Thyroid gland (tissue), 4 donors: ENCODE measurements around the gene ZNF280D. TPM values are rescaled to one million over a fixed set of nuclear protein-coding genes. Genes with fewer than 3 reads are reported as not detected.

ENCODE experiments used
- DNase-seq, 2 donors: peaks; one replicate each; pipeline ENCODE4 v3.0.0-alpha.2; 2019
- H3K27ac ChIP-seq, 3 donors: fragments of 200-600 bp; sonication (generic); 1 replicate in 2 of 3; 2 replicates in 1 of 3; pipeline ENCODE4 v1.5.1; 2016 to 2019; ENCODE audit warnings: mild to moderate bottlenecking in 1 of 3, moderate library complexity in 1 of 3
- H3K27me3 ChIP-seq: fragments of 200-600 bp; sonication (generic); one replicate; pipeline ENCODE4 v1.5.1; 2019
- H3K36me3 ChIP-seq, 2 donors: fragments of 200-600 bp; sonication (generic); one replicate each; pipeline ENCODE4 v1.5.1; 2016 to 2019
- H3K4me1 ChIP-seq, 2 donors: fragments of 200-600 bp; sonication (generic); one replicate each; pipeline ENCODE4 v1.5.1; 2017 to 2019
- H3K4me3 ChIP-seq, 3 donors: fragments of 200-600 bp; sonication (generic); replicated peaks in 1 of 3; 1 replicate in 2 of 3; 2 replicates in 1 of 3; pipeline ENCODE4 v1.5.1; 2016; ENCODE audit warnings: mild to moderate bottlenecking in 1 of 3
- H3K9me3 ChIP-seq: fragments of 200-600 bp; sonication (generic); one replicate; pipeline ENCODE4 v1.5.1; 2017
- POLR2A ChIP-seq, 2 donors: fragments of 450-650 bp; IDR thresholded peaks; one replicate each; pipeline ENCODE4 v1.6.1; 2017; ENCODE audit warnings: antibody characterized with exemption in 2 of 2, mild to moderate bottlenecking in 2 of 2, moderate library complexity in 1 of 2
- WGBS, 2 donors: methylation state at CpG; one replicate each; pipeline ENCODE4 v1.1.5; 2017; 5-methylcytosine and 5-hydroxymethylcytosine counted together
- intact Hi-C: fragments of 100-400 bp; cut with DNase I; formaldehyde crosslinking; loops from one replicate; pipeline ENCODE4 v1.15.1; 2023
- total RNA-seq, 4 donors: library from RNA; depleted of rRNA; stranded (reverse); fragments of >200 nt; gene quantifications; one replicate each; pipeline ENCODE4 v1.2.3, GENCODE V29; 2016
- TF ChIP-seq, protein P1 (sequence below), 6 experiments: fragments of 200-600 bp in 3 of 6; fragments of 450-650 bp in 3 of 6; sonication (generic) in 3 of 6; IDR thresholded peaks; one replicate each; pipeline ENCODE4 v1.5.1; 2016 to 2019; ENCODE audit warnings: antibody characterized with exemption in 6 of 6, mild to moderate bottlenecking in 2 of 6, inconsistent platforms in 1 of 6, moderate library complexity in 1 of 6

ZNF280D gene
- total RNA-seq, 4 donors from 2014 or later = 55.6 to 81.8 (median 61.4) TPM

DNA sequence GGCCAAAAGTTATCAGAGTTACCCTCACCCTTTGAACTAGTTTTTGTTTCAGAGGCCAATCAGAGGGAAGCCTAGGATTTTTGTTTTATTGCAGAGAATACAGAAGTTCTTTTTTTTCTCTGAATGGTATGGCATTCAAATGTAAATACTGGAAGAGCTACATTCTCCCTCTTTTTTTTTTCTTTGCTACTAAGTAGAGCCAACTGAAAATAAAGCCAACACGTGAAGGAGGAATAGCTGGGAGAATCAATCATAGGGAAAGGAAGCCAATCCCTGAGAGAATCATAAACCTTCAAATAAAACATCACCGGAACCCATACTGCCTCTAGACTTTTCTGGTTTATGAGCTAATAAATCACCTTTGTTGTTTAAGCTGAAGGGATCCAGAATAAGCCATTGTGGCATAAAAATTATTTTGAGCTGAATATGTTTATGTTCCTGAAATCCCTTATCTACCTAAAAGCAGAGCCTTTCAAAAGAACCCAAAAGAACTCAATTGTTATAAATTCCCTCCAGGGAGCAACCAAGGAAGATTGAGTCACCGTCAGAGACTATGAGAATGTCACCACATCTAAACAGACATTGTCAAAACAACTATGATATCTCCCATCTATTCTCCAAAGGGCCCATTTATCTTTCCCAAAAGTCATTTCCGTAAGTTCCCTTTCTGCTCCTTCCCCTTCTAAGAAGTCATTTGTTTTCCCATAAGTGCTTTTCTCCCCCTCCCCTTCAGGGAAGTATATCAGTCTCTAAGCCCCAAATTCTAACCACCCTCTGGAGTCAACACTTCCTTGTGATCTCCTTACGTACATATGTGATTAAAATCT is 3.8 kb upstream of the ZNF280D start:
- intact Hi-C loops = no loop called here
- WGBS, 2 donors = 66 to 70% methylated on average over 5 of the region's 5 CpGs
- peaks cover 3 to 6% of the 10 kb centered on the region in 2 donors for H3K4me1 ChIP-seq
- no peaks in the 10 kb centered on the region for H3K27me3 ChIP-seq
- no peak for TF ChIP-seq POLR2A (IDR thresholded peaks at IDR 0.05)
- TF ChIP-seq, protein P1, sequence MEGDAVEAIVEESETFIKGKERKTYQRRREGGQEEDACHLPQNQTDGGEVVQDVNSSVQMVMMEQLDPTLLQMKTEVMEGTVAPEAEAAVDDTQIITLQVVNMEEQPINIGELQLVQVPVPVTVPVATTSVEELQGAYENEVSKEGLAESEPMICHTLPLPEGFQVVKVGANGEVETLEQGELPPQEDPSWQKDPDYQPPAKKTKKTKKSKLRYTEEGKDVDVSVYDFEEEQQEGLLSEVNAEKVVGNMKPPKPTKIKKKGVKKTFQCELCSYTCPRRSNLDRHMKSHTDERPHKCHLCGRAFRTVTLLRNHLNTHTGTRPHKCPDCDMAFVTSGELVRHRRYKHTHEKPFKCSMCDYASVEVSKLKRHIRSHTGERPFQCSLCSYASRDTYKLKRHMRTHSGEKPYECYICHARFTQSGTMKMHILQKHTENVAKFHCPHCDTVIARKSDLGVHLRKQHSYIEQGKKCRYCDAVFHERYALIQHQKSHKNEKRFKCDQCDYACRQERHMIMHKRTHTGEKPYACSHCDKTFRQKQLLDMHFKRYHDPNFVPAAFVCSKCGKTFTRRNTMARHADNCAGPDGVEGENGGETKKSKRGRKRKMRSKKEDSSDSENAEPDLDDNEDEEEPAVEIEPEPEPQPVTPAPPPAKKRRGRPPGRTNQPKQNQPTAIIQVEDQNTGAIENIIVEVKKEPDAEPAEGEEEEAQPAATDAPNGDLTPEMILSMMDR (IDR thresholded peaks at IDR 0.05) = no peak
- DNase-seq = no peak
- no peaks in the 10 kb centered on the region for H3K36me3 ChIP-seq
- H3K9me3 ChIP-seq = no peaks in the 10 kb centered on the region
- H3K27ac ChIP-seq = no peak overlapping the region
- H3K4me3 ChIP-seq = no peak overlapping the region

DNA sequence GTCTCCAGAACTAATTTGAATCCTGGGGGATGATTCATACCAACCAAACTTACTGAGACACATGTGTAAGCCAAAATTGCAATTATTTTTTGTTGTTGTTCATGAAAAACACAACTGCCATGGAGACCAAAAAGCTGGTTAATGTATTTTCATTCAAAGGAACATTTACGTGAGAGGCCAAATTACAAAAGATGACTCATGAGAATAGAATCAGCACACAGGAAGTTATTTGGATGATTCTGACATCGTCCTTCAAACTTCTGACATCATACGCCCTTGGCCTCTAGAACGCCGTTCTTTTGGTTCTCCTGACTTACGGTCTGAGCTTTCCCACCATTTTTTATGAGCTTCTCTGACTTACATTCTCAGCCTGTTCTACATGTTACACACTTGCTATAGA is 3.0 kb upstream of the ZNF280D start:
- intact Hi-C loops = no loop called here
- no peak overlapping the region for H3K27ac ChIP-seq
- no peaks in the 10 kb centered on the region for H3K9me3 ChIP-seq
- no peaks in the 10 kb centered on the region for H3K27me3 ChIP-seq
- peaks cover 11 to 14% of the 10 kb centered on the region in 2 donors for H3K4me1 ChIP-seq
- H3K36me3 ChIP-seq = no peaks in the 10 kb centered on the region
- 78 to 81% methylated on average over 6 of the region's 6 CpGs for WGBS, 2 donors
- TF ChIP-seq, protein P1 (IDR thresholded peaks at IDR 0.05) = no peak
- no peak for TF ChIP-seq POLR2A (IDR thresholded peaks at IDR 0.05)
- no peak overlapping the region for H3K4me3 ChIP-seq
- DNase-seq = no peak

DNA sequence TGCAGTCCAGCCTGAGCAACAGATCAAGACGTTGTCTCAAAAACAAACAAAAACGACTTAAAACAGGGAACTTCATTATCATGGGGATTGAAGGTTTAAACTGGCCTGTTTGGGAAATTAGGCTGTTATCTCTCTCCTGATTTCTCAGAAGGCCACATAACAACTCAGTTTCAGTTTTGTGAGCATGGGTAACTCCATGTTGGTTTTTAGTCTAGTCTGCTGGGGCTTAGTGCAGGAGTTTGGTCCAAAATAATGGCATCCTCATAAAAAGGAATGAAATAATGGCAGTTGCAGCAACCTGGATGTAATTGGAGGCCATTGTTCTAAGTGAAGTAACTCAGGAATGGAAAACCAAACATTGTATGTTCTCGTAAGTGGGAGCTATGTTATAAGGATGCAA is 2.3 kb upstream of the ZNF280D start:
- H3K4me3 ChIP-seq = no peak overlapping the region
- no peaks in the 10 kb centered on the region for H3K27me3 ChIP-seq
- DNase-seq = no peak
- no peak for TF ChIP-seq POLR2A (IDR thresholded peaks at IDR 0.05)
- TF ChIP-seq, protein P1 (IDR thresholded peaks at IDR 0.05) = no peak
- intact Hi-C loops = no loop called here
- WGBS, 2 donors = 60 to 63% methylated on average over 3 of the region's 3 CpGs
- H3K27ac ChIP-seq = no peak overlapping the region
- no peaks in the 10 kb centered on the region for H3K9me3 ChIP-seq
- H3K4me1 ChIP-seq = peaks cover 18 to 20% of the 10 kb centered on the region in 2 donors
- H3K36me3 ChIP-seq = no peaks in the 10 kb centered on the region

DNA sequence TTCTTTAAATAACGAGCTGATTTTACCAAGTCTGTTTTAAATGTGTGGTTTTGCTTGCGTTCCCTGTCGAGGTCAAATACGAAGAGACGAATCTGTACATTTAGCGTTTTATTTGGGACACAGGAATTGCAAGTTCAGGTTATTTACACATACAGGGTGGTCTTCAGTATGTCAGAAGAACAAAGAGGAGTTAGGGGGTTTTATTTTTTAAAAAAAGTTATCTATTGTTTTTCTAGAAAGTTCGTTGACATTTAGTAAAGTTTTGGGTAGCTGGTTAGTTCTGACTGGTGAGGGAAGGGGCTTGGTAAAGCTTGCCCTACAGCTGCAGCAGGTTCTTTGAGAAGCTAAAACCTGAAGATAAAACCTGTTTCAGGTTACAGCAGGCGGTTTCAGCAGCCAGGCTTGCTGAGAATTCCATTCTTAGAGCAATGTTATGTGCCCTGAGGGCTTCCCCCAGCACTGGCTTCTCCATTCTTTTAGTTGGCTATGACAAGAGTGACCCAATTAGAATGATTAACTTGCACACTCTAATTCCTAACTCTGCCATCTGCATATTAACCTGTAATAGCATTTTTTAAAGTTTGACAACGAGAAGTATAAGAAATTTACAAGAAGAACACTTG is 815 bp upstream of the ZNF280D start:
- WGBS, 2 donors = 93 to 95% methylated on average over 9 of the region's 9 CpGs
- no peaks in the 10 kb centered on the region for H3K36me3 ChIP-seq
- H3K27me3 ChIP-seq = no peaks in the 10 kb centered on the region
- no peaks in the 10 kb centered on the region for H3K9me3 ChIP-seq
- intact Hi-C loops = no loop called here
- TF ChIP-seq, protein P1 (IDR thresholded peaks at IDR 0.05) = no peak
- TF ChIP-seq POLR2A (IDR thresholded peaks at IDR 0.05) = no peak
- DNase-seq = peak; percentile 11 to 18
- peak overlapping the region in 1 of 3 donors; percentile 84 for H3K4me3 ChIP-seq
- H3K27ac ChIP-seq = peak overlapping the region; percentile 92 to 99 (median 97)
- H3K4me1 ChIP-seq = peaks cover 24 to 26% of the 10 kb centered on the region in 2 donors

- intact Hi-C loops = no loop called here
- DNase-seq = no peak
- H3K36me3 ChIP-seq = no peaks in the 10 kb centered on the region
- peak overlapping the region; percentile 15 to 84 (median 47) for H3K4me3 ChIP-seq
- TF ChIP-seq, protein P1 (IDR thresholded peaks at IDR 0.05) = no peak
- no peak for TF ChIP-seq POLR2A (IDR thresholded peaks at IDR 0.05)
- peaks cover 24 to 28% of the 10 kb centered on the region in 2 donors for H3K4me1 ChIP-seq
- no peaks in the 10 kb centered on the region for H3K27me3 ChIP-seq
- H3K27ac ChIP-seq = peak overlapping the region; percentile 92 to 99 (median 97)
- no peaks in the 10 kb centered on the region for H3K9me3 ChIP-seq
- WGBS, 2 donors = 1 to 5% methylated on average over 8 of the region's 8 CpGs
Observed at GRCh38 chr15:56732886-56733135, 498 bp downstream of the ZNF280D start.
